ENCODE data around the gene SPSB3. TPM values are rescaled to one million over a fixed set of nuclear protein-coding genes. Genes with fewer than 3 reads are reported as not detected.

Gene SPSB3
- total and polyA plus RNA-seq, 2 experiments from 2014 or later, result 27.1 to 34.7 TPM

DNA sequence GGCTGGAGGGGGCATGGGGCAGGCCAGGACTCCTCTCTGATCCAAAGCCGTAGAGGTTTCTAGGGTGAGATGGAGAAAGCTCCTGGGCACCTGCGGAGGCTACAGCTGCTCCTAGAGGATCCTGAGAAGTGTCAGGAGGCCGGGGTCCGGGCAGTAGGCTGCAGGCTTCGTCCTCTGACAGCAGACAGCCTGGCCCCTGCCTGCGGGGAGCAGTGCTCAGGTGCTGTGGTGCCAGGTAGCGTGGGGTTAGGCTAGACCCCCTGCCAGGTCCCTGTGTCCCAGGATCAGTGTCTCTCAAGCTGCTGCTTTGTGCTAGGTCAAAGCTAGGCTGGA, 8.0 kb downstream of the SPSB3 start:
- Histone ChIP-seq H3K27ac (ENCODE audit: low read depth) (no peak overlapping the region), H4K20me1 (replicated peaks; ENCODE audit: insufficient read depth) (peaks cover 5% of the 10 kb centered on the region; the same call in 1 of the 2 replicates), H3K4me1 (ENCODE audit: insufficient read depth) (peaks cover 4% of the 10 kb centered on the region), H3K9me2 (ENCODE audit: insufficient read depth) (no peaks in the 10 kb centered on the region), H3F3A (replicated peaks; ENCODE audit: low read depth) (peaks cover 14% of the 10 kb centered on the region; the same call in 1 of the 2 replicates), H3K4me3 (peak overlapping the region; percentile 97; the same call in 1 of the 2 replicates), H3K79me2 (replicated peaks; ENCODE audit: insufficient read depth) (peaks cover 15% of the 10 kb centered on the region), H3K27me3 (ENCODE audit: insufficient read depth) (no peaks in the 10 kb centered on the region), H3K36me3 (ENCODE audit: insufficient read depth) (no peaks in the 10 kb centered on the region), H3K4me2 (peak overlapping the region; percentile 96), H2AFZ (no peak overlapping the region)
- Mint-ChIP-seq H3K4me3 (0 out of 3 replicates have a peak overlapping the region, but pooled peaks have one; percentile 30), H3K4me1 (peaks cover 8% of the 10 kb centered on the region), H3K9me3 (peaks cover 4% of the 10 kb centered on the region; the same call in 2 of the 3 replicates), H3K27ac (no peak overlapping the region), H3K36me3 (ENCODE audit: low read depth) (peaks cover 23% of the 10 kb centered on the region), H3K27me3 (ENCODE audit: insufficient read depth, low read depth, poor library complexity) (peaks cover 23% of the 10 kb centered on the region)
- TF ChIP-seq EZH2 (IDR thresholded peaks at IDR 0.05; ENCODE audit: low read depth, unreplicated experiment), result no peak
- TF ChIP-seq EZH2phosphoT487 (IDR thresholded peaks at IDR 0.05; ENCODE audit: unreplicated experiment), result no peak
- TF ChIP-seq CREB1 (CRISPR knock-in tag; IDR thresholded peaks at IDR 0.05; ENCODE audit: low read depth), result no peak
- TF ChIP-seq ZNF114 (CRISPR knock-in tag; IDR thresholded peaks at IDR 0.05), result no peak
- TF ChIP-seq, protein P1, sequence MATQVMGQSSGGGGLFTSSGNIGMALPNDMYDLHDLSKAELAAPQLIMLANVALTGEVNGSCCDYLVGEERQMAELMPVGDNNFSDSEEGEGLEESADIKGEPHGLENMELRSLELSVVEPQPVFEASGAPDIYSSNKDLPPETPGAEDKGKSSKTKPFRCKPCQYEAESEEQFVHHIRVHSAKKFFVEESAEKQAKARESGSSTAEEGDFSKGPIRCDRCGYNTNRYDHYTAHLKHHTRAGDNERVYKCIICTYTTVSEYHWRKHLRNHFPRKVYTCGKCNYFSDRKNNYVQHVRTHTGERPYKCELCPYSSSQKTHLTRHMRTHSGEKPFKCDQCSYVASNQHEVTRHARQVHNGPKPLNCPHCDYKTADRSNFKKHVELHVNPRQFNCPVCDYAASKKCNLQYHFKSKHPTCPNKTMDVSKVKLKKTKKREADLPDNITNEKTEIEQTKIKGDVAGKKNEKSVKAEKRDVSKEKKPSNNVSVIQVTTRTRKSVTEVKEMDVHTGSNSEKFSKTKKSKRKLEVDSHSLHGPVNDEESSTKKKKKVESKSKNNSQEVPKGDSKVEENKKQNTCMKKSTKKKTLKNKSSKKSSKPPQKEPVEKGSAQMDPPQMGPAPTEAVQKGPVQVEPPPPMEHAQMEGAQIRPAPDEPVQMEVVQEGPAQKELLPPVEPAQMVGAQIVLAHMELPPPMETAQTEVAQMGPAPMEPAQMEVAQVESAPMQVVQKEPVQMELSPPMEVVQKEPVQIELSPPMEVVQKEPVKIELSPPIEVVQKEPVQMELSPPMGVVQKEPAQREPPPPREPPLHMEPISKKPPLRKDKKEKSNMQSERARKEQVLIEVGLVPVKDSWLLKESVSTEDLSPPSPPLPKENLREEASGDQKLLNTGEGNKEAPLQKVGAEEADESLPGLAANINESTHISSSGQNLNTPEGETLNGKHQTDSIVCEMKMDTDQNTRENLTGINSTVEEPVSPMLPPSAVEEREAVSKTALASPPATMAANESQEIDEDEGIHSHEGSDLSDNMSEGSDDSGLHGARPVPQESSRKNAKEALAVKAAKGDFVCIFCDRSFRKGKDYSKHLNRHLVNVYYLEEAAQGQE (IDR thresholded peaks at IDR 0.05; ENCODE audit: unreplicated experiment), result no peak
- TF ChIP-seq, protein P2, sequence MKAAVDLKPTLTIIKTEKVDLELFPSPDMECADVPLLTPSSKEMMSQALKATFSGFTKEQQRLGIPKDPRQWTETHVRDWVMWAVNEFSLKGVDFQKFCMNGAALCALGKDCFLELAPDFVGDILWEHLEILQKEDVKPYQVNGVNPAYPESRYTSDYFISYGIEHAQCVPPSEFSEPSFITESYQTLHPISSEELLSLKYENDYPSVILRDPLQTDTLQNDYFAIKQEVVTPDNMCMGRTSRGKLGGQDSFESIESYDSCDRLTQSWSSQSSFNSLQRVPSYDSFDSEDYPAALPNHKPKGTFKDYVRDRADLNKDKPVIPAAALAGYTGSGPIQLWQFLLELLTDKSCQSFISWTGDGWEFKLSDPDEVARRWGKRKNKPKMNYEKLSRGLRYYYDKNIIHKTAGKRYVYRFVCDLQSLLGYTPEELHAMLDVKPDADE (IDR thresholded peaks at IDR 0.05), result no peak
- no peak for TF ChIP-seq ZNF331 (CRISPR knock-in tag; IDR thresholded peaks at IDR 0.05; ENCODE audit: low read depth)
- TF ChIP-seq POLR2AphosphoS5 (IDR thresholded peaks at IDR 0.05; ENCODE audit: low read depth), result no peak
- no peak for TF ChIP-seq STAT1 (IDR thresholded peaks at IDR 0.05; ENCODE audit: unreplicated experiment)
- TF ChIP-seq, protein P3, sequence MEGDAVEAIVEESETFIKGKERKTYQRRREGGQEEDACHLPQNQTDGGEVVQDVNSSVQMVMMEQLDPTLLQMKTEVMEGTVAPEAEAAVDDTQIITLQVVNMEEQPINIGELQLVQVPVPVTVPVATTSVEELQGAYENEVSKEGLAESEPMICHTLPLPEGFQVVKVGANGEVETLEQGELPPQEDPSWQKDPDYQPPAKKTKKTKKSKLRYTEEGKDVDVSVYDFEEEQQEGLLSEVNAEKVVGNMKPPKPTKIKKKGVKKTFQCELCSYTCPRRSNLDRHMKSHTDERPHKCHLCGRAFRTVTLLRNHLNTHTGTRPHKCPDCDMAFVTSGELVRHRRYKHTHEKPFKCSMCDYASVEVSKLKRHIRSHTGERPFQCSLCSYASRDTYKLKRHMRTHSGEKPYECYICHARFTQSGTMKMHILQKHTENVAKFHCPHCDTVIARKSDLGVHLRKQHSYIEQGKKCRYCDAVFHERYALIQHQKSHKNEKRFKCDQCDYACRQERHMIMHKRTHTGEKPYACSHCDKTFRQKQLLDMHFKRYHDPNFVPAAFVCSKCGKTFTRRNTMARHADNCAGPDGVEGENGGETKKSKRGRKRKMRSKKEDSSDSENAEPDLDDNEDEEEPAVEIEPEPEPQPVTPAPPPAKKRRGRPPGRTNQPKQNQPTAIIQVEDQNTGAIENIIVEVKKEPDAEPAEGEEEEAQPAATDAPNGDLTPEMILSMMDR (conservative IDR thresholded peaks at IDR 0.05; ENCODE audit: low read depth in 2 of 2), result no peak
- no peak for TF ChIP-seq JUNB (IDR thresholded peaks at IDR 0.05; ENCODE audit: unreplicated experiment)
- DNase-seq (ENCODE audit: low spot score) (no peak), ATAC-seq (no peak)

All from GM23338 (cell line).